ENCODE measurements around the gene PLGRKT. TPM values are rescaled to one million over a fixed set of nuclear protein-coding genes. Genes with fewer than 3 reads are reported as not detected.
"Not testable (repeated sequence)": the region's sequence is repeated elsewhere in the genome, so short reads cannot be mapped to it uniquely, and the experiment has no call there.

Gene PLGRKT
- total and polyA plus RNA-seq, 2 experiments from 2014 or later, result 28.3 to 40.3 TPM

DNA sequence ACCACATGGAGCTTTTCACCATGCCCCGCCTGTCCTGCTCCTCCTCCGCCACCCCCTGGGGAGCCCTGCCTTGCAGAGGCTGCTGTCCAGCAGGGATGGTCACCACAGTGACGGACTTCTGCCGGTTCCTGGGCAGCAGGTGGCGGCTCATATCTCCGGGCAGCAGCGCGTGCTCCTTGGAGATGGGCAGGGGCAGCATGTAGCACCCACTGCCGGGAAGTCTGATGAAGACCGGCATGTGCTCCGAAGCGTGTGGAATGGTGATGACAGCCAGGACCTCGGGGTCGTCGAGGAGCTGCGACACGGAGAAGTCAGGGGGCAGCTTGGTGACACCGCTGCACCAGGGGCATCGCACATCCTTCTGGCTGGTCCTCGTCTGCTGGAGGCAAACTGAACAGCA is 19.2 kb downstream of the PLGRKT start:
- Histone ChIP-seq H3K27me3 (replicated peaks; ENCODE audit: insufficient read depth) (no peaks in the 10 kb centered on the region), H3K27ac (no peak overlapping the region), H3K4me3 (no peak overlapping the region), H3F3A (ENCODE audit: insufficient read depth) (no peaks in the 10 kb centered on the region), H3K9me2 (ENCODE audit: insufficient read depth) (no peaks in the 10 kb centered on the region), H3K9me3 (ENCODE audit: low read depth) (no peaks in the 10 kb centered on the region), H3K79me2 (ENCODE audit: insufficient read depth) (no peaks in the 10 kb centered on the region), H4K20me1 (ENCODE audit: insufficient read depth) (no peaks in the 10 kb centered on the region), H3K9ac (no peak overlapping the region), H3K4me2 (ENCODE audit: unreplicated experiment) (no peak overlapping the region), H3K36me3 (ENCODE audit: low read depth) (no peaks in the 10 kb centered on the region; the same call in 1 of the 2 replicates), H3K4me1 (ENCODE audit: insufficient read depth) (no peaks in the 10 kb centered on the region), H2AFZ (no peak overlapping the region)
- TF ChIP-seq EZH2phosphoT487 (IDR thresholded peaks at IDR 0.05; ENCODE audit: insufficient read depth, low read depth) (no peak), EZH2 (IDR thresholded peaks at IDR 0.05; ENCODE audit: insufficient read depth, poor library complexity, severe bottlenecking) (no peak)
- in situ Hi-C loops (cut with MboI), result loop anchor here (10.0 kb wide), 1 partner anchor 224 kb away; no protein-coding TSS in a partner anchor
- no peak for DNase-seq
- 90% methylated on average over 20 of the region's 20 CpGs for WGBS, 2 experiments (ENCODE audit: low coverage in 1 of 2, low lambda C conversion rate in 2 of 2, missing lambda C conversion rate in 2 of 2)

DNA sequence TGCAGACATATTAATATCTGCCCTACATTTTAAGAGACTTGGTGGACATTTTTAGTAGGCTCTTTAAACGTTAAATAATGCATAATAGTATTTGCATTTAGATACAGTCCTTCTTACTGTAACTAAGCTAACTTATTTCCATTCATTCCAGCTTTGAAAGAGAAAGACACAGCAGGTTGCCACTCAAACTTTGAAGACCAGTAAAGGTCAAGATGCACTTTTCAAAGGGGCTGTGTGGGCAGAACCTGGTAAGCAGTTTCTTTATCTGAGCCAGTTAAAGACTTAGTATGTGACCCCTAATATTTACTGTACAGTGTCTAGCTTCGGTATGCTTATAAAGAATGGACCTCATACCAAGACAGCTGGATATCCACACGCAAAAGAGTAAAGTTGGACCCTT is 20.8 kb downstream of the PLGRKT start:
- no peaks in the 10 kb centered on the region for H3K9me2 ChIP-seq (ENCODE audit: insufficient read depth)
- no peak overlapping the region for H2AFZ ChIP-seq
- no peaks in the 10 kb centered on the region for H3F3A ChIP-seq (ENCODE audit: insufficient read depth)
- H3K4me3 ChIP-seq, result no peak overlapping the region
- no peak overlapping the region for H3K27ac ChIP-seq
- no peak for TF ChIP-seq EZH2 (IDR thresholded peaks at IDR 0.05; ENCODE audit: insufficient read depth, poor library complexity, severe bottlenecking)
- TF ChIP-seq EZH2phosphoT487 (IDR thresholded peaks at IDR 0.05; ENCODE audit: insufficient read depth, low read depth), result no peak
- H4K20me1 ChIP-seq (ENCODE audit: insufficient read depth), result no peaks in the 10 kb centered on the region
- in situ Hi-C loops (cut with MboI), result loop anchor here (10.0 kb wide), 1 partner anchor 222 kb away; no protein-coding TSS in a partner anchor
- no peak overlapping the region for H3K4me2 ChIP-seq (ENCODE audit: unreplicated experiment)
- H3K9ac ChIP-seq, result no peak overlapping the region
- H3K4me1 ChIP-seq (ENCODE audit: insufficient read depth), result no peaks in the 10 kb centered on the region
- 76 to 77% methylated on average over 3 of the region's 3 CpGs for WGBS, 2 experiments (ENCODE audit: low coverage in 1 of 2, low lambda C conversion rate in 2 of 2, missing lambda C conversion rate in 2 of 2)
- H3K36me3 ChIP-seq (ENCODE audit: low read depth), result no peaks in the 10 kb centered on the region; the same call in 1 of the 2 replicates
- no peak for DNase-seq
- no peaks in the 10 kb centered on the region for H3K9me3 ChIP-seq (ENCODE audit: low read depth)
- no peaks in the 10 kb centered on the region for H3K79me2 ChIP-seq (ENCODE audit: insufficient read depth)
- no peaks in the 10 kb centered on the region for H3K27me3 ChIP-seq (replicated peaks; ENCODE audit: insufficient read depth)

DNA sequence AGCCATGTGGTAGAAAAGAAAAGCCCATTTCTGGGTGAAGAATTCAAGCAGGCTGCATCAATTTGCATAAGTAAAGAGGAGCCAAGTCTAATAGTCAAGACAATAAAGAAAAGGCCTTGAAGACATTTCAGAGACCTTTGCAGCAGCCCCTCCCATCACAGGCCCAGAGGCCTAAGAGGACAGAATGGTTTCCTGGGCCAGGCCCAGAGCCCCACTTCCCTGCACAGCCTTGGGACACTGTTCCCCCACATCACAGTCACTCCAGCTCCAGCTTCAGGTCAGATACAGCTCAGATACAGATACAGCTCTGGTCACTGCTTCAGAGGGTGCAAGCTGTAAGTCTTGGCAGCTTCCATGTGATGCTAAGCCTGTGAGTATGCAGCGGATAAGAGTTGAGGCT is 29.1 kb downstream of the PLGRKT start:
- no peak overlapping the region for H3K27ac ChIP-seq
- H3K4me2 ChIP-seq (ENCODE audit: unreplicated experiment), result no peak overlapping the region
- no peaks in the 10 kb centered on the region; the same call in 1 of the 2 replicates for H3K36me3 ChIP-seq (ENCODE audit: low read depth)
- no peaks in the 10 kb centered on the region for H3K9me2 ChIP-seq (ENCODE audit: insufficient read depth)
- no peaks in the 10 kb centered on the region for H4K20me1 ChIP-seq (ENCODE audit: insufficient read depth)
- no peaks in the 10 kb centered on the region for H3K79me2 ChIP-seq (ENCODE audit: insufficient read depth)
- H3F3A ChIP-seq (ENCODE audit: insufficient read depth), result no peaks in the 10 kb centered on the region
- in situ Hi-C loops (cut with MboI), result no loop called here
- 87 to 100% methylated on average over 1 of the region's 1 CpG for WGBS, 2 experiments (ENCODE audit: low coverage in 1 of 2, low lambda C conversion rate in 2 of 2, missing lambda C conversion rate in 2 of 2)
- DNase-seq, result no peak
- H3K4me1 ChIP-seq (ENCODE audit: insufficient read depth), result no peaks in the 10 kb centered on the region
- no peak overlapping the region for H3K9ac ChIP-seq
- TF ChIP-seq EZH2phosphoT487 (IDR thresholded peaks at IDR 0.05; ENCODE audit: insufficient read depth, low read depth), result no peak
- no peaks in the 10 kb centered on the region for H3K27me3 ChIP-seq (replicated peaks; ENCODE audit: insufficient read depth)
- H2AFZ ChIP-seq, result no peak overlapping the region
- no peak overlapping the region for H3K4me3 ChIP-seq
- peaks cover 4% of the 10 kb centered on the region for H3K9me3 ChIP-seq (ENCODE audit: low read depth)

DNA sequence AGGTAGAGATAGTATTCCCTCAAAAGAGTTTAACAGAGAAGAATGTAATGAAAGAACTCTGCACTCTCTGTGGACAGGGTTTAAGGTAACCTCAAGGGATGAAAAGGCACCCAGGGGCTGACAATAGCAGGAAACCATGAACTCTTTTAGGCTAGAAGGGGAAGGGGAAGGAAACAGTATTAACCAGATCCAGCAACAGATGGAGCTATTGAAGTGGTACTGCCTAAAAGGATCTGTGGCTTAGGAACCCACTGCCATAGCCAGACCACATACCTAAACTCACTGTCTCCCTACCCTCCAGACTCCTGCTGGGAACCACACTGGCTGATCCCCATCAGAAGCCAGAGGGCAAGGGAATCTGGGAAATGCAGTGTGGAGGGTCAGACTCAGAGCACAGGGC is 35.5 kb downstream of the PLGRKT start:
- Histone ChIP-seq H3K9me3 (ENCODE audit: low read depth) (peaks cover 2% of the 10 kb centered on the region), H3K9me2 (ENCODE audit: insufficient read depth) (no peaks in the 10 kb centered on the region), H3K4me3 (no peak overlapping the region), H3K27ac (no peak overlapping the region), H3K9ac (no peak overlapping the region), H3F3A (ENCODE audit: insufficient read depth) (no peaks in the 10 kb centered on the region), H3K4me1 (ENCODE audit: insufficient read depth) (no peaks in the 10 kb centered on the region), H3K27me3 (replicated peaks; ENCODE audit: insufficient read depth) (no peaks in the 10 kb centered on the region), H3K4me2 (ENCODE audit: unreplicated experiment) (no peak overlapping the region), H2AFZ (no peak overlapping the region), H4K20me1 (ENCODE audit: insufficient read depth) (no peaks in the 10 kb centered on the region), H3K36me3 (ENCODE audit: low read depth) (no peaks in the 10 kb centered on the region), H3K79me2 (ENCODE audit: insufficient read depth) (no peaks in the 10 kb centered on the region)
- TF ChIP-seq EZH2 (IDR thresholded peaks at IDR 0.05; ENCODE audit: insufficient read depth, poor library complexity, severe bottlenecking), result no peak
- no peak for TF ChIP-seq EZH2phosphoT487 (IDR thresholded peaks at IDR 0.05; ENCODE audit: insufficient read depth, low read depth)
- no peak for DNase-seq
- in situ Hi-C loops (cut with MboI), result no loop called here

DNA sequence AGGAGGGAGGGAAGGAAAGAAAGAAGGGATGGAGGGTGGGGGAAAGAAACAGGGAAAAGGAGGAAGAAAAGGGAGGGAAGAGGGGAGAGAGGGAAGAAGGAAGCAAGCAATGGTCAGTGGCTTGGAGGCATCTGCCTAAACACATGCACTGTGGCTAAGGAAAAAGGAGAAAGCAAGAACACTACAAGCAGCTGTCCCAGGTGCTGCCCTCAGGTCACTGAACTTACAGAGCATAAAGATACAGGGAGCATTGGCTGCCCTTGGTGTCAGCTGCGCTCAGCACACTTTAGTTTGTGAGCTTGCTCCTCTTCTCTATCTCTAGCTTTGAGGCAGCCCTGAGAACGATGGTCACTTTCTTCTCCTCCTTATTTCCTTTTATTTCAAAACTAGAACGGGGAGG is 40.2 kb downstream of the PLGRKT start:
- H3F3A ChIP-seq (ENCODE audit: insufficient read depth); H3K4me2 ChIP-seq (ENCODE audit: unreplicated experiment); H3K27ac ChIP-seq; H4K20me1 ChIP-seq (ENCODE audit: insufficient read depth); H3K27me3 ChIP-seq (replicated peaks; ENCODE audit: insufficient read depth); H3K9me2 ChIP-seq (ENCODE audit: insufficient read depth); H3K4me3 ChIP-seq; DNase-seq; H3K79me2 ChIP-seq (ENCODE audit: insufficient read depth); in situ Hi-C loops (cut with MboI); H2AFZ ChIP-seq; H3K4me1 ChIP-seq (ENCODE audit: insufficient read depth); H3K9me3 ChIP-seq (ENCODE audit: low read depth); H3K9ac ChIP-seq; H3K36me3 ChIP-seq (ENCODE audit: low read depth): not testable (repeated sequence)
- 93 to 95% methylated on average over 3 of the region's 3 CpGs for WGBS, 2 experiments (ENCODE audit: low coverage in 1 of 2, low lambda C conversion rate in 2 of 2, missing lambda C conversion rate in 2 of 2)

All from GM23248 (cell line).